ENCODE measurements around the gene FAM20C. TPM values are rescaled to one million over a fixed set of nuclear protein-coding genes. Genes with fewer than 3 reads are reported as not detected.

FAM20C gene
- total RNA-seq, 2 experiments from 2014 or later = not detected

GRCh38 chr7:235576-236395 lies 43.4 kb downstream of the FAM20C start:
- no peaks in the 10 kb centered on the region for H3K4me1 ChIP-seq (ENCODE audit: insufficient read depth, low read length, poor library complexity, severe bottlenecking)
- no peak for DNase-seq (ENCODE audit: low spot score)
- CTCF ChIA-PET (ENCODE audit: unreplicated experiment) = no interaction called here
- H3K4me3 ChIP-seq (ENCODE audit: low read depth, low read length, poor library complexity, severe bottlenecking) = no peak overlapping the region
- intact Hi-C loops (cut with micrococcal nuclease; ENCODE audit: unreplicated experiment) = no loop called here
- H3K27ac ChIP-seq (ENCODE audit: low read depth, low read length, poor library complexity, severe bottlenecking) = no peak overlapping the region
- no peaks in the 10 kb centered on the region for H3K36me3 ChIP-seq (ENCODE audit: insufficient read depth, low read length)
- H3K9me3 ChIP-seq (ENCODE audit: low read length) = no peaks in the 10 kb centered on the region
- POLR2A ChIA-PET = no interaction called here
- H3K9me2 ChIP-seq (ENCODE audit: insufficient read depth, low read length) = no peaks in the 10 kb centered on the region
- H3K4me2 ChIP-seq (ENCODE audit: low read length) = no peak overlapping the region
- no peak overlapping the region for H2AFZ ChIP-seq (ENCODE audit: low read length)
- H4K20me1 ChIP-seq (ENCODE audit: insufficient read depth, low read length) = no peaks in the 10 kb centered on the region
- no peaks in the 10 kb centered on the region for H3K79me2 ChIP-seq (ENCODE audit: insufficient read depth, low read depth, low read length)
- TF ChIP-seq CTCF (conservative IDR thresholded peaks at IDR 0.05; ENCODE audit: low read length) (no peak), EZH2phosphoT487 (IDR thresholded peaks at IDR 0.05; ENCODE audit: borderline replicate concordance, low read depth, low read length) (no peak)
- no TSS peak for BruUV-seq (replicated peaks)

GRCh38 chr7:236967-237366 lies 44.6 kb downstream of the FAM20C start:
- TF ChIP-seq CTCF (conservative IDR thresholded peaks at IDR 0.05; ENCODE audit: low read length) = no peak
- no peak for TF ChIP-seq EZH2phosphoT487 (IDR thresholded peaks at IDR 0.05; ENCODE audit: borderline replicate concordance, low read depth, low read length)
- DNase-seq (ENCODE audit: low spot score) = no peak
- intact Hi-C loops (cut with micrococcal nuclease; ENCODE audit: unreplicated experiment) = no loop called here
- H3K4me3 ChIP-seq (ENCODE audit: low read depth, low read length, poor library complexity, severe bottlenecking) = no peak overlapping the region
- H3K79me2 ChIP-seq (ENCODE audit: insufficient read depth, low read depth, low read length) = no peaks in the 10 kb centered on the region
- no TSS peak for BruUV-seq (replicated peaks)
- H3K9me3 ChIP-seq (ENCODE audit: low read length) = no peaks in the 10 kb centered on the region
- H2AFZ ChIP-seq (ENCODE audit: low read length) = no peak overlapping the region
- CTCF ChIA-PET (ENCODE audit: unreplicated experiment) = no interaction called here
- H3K9me2 ChIP-seq (ENCODE audit: insufficient read depth, low read length) = no peaks in the 10 kb centered on the region
- H3K4me2 ChIP-seq (ENCODE audit: low read length) = no peak overlapping the region
- no peaks in the 10 kb centered on the region for H4K20me1 ChIP-seq (ENCODE audit: insufficient read depth, low read length)
- H3K27ac ChIP-seq (ENCODE audit: low read depth, low read length, poor library complexity, severe bottlenecking) = no peak overlapping the region
- H3K4me1 ChIP-seq (ENCODE audit: insufficient read depth, low read length, poor library complexity, severe bottlenecking) = no peaks in the 10 kb centered on the region
- H3K36me3 ChIP-seq (ENCODE audit: insufficient read depth, low read length) = no peaks in the 10 kb centered on the region
- POLR2A ChIA-PET = no interaction called here

- no peaks in the 10 kb centered on the region for H3K4me1 ChIP-seq (ENCODE audit: insufficient read depth, low read length, poor library complexity, severe bottlenecking)
- no peak for DNase-seq (ENCODE audit: low spot score)
- H2AFZ ChIP-seq (ENCODE audit: low read length) = no peak overlapping the region
- no peaks in the 10 kb centered on the region for H3K9me3 ChIP-seq (ENCODE audit: low read length)
- no TSS peak for BruUV-seq (replicated peaks)
- H3K27ac ChIP-seq (ENCODE audit: low read depth, low read length, poor library complexity, severe bottlenecking) = no peak overlapping the region
- no peak for TF ChIP-seq CTCF (conservative IDR thresholded peaks at IDR 0.05; ENCODE audit: low read length)
- TF ChIP-seq EZH2phosphoT487 (IDR thresholded peaks at IDR 0.05; ENCODE audit: borderline replicate concordance, low read depth, low read length) = no peak
- no peak overlapping the region for H3K4me3 ChIP-seq (ENCODE audit: low read depth, low read length, poor library complexity, severe bottlenecking)
- H3K9me2 ChIP-seq (ENCODE audit: insufficient read depth, low read length) = no peaks in the 10 kb centered on the region
- H3K4me2 ChIP-seq (ENCODE audit: low read length) = no peak overlapping the region
- CTCF ChIA-PET (ENCODE audit: unreplicated experiment) = no interaction called here
- intact Hi-C loops (cut with micrococcal nuclease; ENCODE audit: unreplicated experiment) = no loop called here
- no peaks in the 10 kb centered on the region for H3K36me3 ChIP-seq (ENCODE audit: insufficient read depth, low read length)
- POLR2A ChIA-PET = no interaction called here
- no peaks in the 10 kb centered on the region for H3K79me2 ChIP-seq (ENCODE audit: insufficient read depth, low read depth, low read length)
- no peaks in the 10 kb centered on the region for H4K20me1 ChIP-seq (ENCODE audit: insufficient read depth, low read length)
Observed at GRCh38 chr7:237385-237784, 45.0 kb downstream of the FAM20C start.
